Activated CD4-positive, alpha-beta T cell treated with anti-CD3 and anti-CD28 coated beads, Interleukin-2, amount 10 ng/mL, durations not matched to agents 24 days and 14 days (primary cell): ENCODE results near the gene ARHGEF28. TPM values are rescaled to one million over a fixed set of nuclear protein-coding genes. Genes with fewer than 3 reads are reported as not detected.

Experiments
- DNase-seq: peaks from one replicate; pipeline ENCODE4 v3.0.0; 2022
- H3K27ac Mint-ChIP-seq: one replicate; pipeline ENCODE4 v1.8.0; 2022; ENCODE audit warnings: mild to moderate bottlenecking, mixed read lengths
- H3K27me3 Mint-ChIP-seq: one replicate; pipeline ENCODE4 v1.8.0; 2022; ENCODE audit warnings: mixed read lengths
- H3K36me3 Mint-ChIP-seq: one replicate; pipeline ENCODE4 v1.8.0; 2022; ENCODE audit warnings: low read depth, mild to moderate bottlenecking, mixed read lengths
- H3K4me1 Mint-ChIP-seq: one replicate; pipeline ENCODE4 v1.8.0; 2021; ENCODE audit warnings: mixed read lengths
- H3K4me3 Mint-ChIP-seq: one replicate; pipeline ENCODE4 v1.8.0; 2022; ENCODE audit warnings: mild to moderate bottlenecking, moderate library complexity, mixed read lengths
- H3K9me3 Mint-ChIP-seq: one replicate; pipeline ENCODE4 v1.8.0; 2021; ENCODE audit warnings: mixed read lengths
- intact Hi-C: fragments of 100-400 bp; cut with micrococcal nuclease; formaldehyde crosslinking; loops from one replicate; pipeline ENCODE4 v1.15.1; 2023
- total RNA-seq: library from RNA; stranded (reverse); gene quantifications from 2 replicates; pipeline ENCODE4 v1.2.3, GENCODE V29; 2022

The ARHGEF28 gene
- total RNA-seq, 1 donor from 2014 or later, result 0.14 TPM

DNA sequence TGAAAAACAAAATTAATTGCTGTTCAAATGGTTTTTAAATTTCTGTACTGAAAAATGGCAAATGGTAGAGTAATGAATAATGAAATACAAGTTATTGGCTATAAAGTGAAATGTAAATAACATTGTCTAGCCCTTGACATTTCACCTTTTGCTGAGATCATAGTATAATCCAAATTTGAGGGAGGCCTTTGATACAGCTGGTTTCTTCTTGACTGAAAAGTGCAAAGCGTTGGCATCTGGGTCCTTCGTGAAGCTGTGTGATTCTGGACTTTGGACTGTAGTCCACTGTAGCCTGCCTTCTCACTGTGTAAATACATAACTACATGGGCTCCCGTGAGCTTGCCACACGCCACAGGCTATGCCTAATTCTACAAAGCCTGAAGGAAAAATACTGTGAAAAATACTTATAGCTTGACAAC lies 52.3 kb downstream of the ARHGEF28 start:
- intact Hi-C loops, result no loop called here
- no peak overlapping the region for H3K4me3 Mint-ChIP-seq
- no peak overlapping the region for H3K27ac Mint-ChIP-seq
- H3K4me1 Mint-ChIP-seq, result no peaks in the 10 kb centered on the region
- no peaks in the 10 kb centered on the region for H3K9me3 Mint-ChIP-seq
- no peaks in the 10 kb centered on the region for H3K36me3 Mint-ChIP-seq
- H3K27me3 Mint-ChIP-seq, result peaks cover 2% of the 10 kb centered on the region
- DNase-seq, result no peak

DNA sequence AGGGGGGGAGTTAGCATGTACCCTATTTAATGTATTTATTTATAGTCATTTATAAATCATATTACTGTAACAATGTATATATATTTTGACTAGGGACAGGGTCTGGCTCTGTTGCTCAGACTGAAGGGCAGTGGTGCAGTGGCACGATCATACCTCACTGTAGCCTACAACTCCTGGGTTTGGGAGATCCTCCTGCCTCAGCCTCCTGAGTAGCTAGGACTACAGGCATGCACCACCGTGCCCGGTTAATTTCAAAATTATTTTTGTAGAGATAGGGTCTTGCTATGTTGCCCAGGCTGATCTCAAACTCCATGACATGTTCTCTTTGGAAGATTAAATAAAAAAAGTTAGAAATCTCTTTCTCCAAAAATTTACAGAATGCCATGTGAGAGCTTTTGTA lies 52.8 kb downstream of the ARHGEF28 start:
- DNase-seq, result no peak
- no peaks in the 10 kb centered on the region for H3K36me3 Mint-ChIP-seq
- H3K27me3 Mint-ChIP-seq, result peaks cover 2% of the 10 kb centered on the region
- H3K9me3 Mint-ChIP-seq, result no peaks in the 10 kb centered on the region
- intact Hi-C loops, result no loop called here
- no peaks in the 10 kb centered on the region for H3K4me1 Mint-ChIP-seq
- no peak overlapping the region for H3K4me3 Mint-ChIP-seq
- H3K27ac Mint-ChIP-seq, result no peak overlapping the region

DNA sequence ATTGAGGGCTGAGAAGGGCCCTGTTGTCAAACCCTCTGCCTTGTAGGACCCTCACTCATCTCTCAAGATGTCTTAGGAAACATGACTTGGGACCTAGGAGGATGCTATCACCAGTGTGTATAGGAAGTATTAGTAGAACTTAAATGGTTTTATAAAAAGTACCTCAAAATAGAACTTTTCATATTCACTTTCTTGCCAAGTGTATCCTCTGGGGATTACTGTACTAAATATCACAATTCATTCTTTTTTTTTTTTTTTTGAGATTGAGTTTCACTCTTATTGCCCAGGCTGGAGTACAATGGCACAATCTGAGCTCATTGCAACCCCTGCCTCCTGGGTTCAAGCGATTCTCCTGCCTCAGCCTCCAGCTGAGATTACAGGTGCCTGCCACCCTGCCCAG lies 56.2 kb downstream of the ARHGEF28 start:
- Mint-ChIP-seq H3K9me3 (no peaks in the 10 kb centered on the region), H3K4me1 (no peaks in the 10 kb centered on the region), H3K36me3 (no peaks in the 10 kb centered on the region), H3K27ac (no peak overlapping the region), H3K4me3 (no peak overlapping the region), H3K27me3 (peaks cover 4% of the 10 kb centered on the region)
- no peak for DNase-seq
- intact Hi-C loops, result no loop called here

DNA sequence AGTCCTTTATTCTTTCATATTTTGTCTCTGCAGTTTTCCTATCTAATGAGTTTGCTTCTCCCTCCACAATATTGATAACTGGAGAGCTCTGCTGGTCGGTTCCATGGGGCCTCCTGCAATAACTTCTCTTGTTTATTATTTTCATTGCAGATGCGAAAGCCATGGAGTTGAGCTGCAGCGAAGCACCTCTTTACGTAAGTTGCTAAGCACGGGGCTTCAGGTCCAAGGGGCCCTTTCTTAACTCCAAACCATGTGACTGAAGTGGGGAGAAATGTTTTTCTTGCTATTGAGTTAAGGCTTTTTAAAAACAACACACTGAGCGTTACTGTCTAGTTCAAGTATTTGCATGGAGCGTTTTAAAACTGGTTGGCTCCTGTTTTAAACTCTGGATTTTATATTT lies 58.7 kb downstream of the ARHGEF28 start:
- no peak overlapping the region for H3K27ac Mint-ChIP-seq
- peaks cover 5% of the 10 kb centered on the region for H3K27me3 Mint-ChIP-seq
- no peaks in the 10 kb centered on the region for H3K4me1 Mint-ChIP-seq
- intact Hi-C loops, result no loop called here
- no peaks in the 10 kb centered on the region for H3K9me3 Mint-ChIP-seq
- no peak overlapping the region for H3K4me3 Mint-ChIP-seq
- DNase-seq, result no peak
- H3K36me3 Mint-ChIP-seq, result no peaks in the 10 kb centered on the region

DNA sequence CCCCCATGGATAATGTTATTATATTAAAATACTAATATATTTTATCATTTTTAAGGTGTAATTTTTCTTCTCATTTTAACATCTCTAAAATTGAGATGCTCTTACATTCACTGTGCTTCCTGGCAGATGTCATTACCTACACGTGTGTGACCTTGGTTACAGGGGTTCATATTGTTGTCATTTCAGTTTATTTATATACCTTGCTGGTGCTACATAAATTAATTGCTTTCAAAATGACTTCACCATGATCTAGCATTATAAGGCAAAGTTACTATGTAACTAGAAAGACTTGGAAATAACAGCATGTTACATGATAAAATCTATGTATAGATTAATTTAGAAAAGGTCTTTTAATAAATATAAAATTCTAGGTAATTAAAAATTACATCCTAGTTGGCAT lies 60.9 kb downstream of the ARHGEF28 start:
- Mint-ChIP-seq H3K9me3 (no peaks in the 10 kb centered on the region), H3K4me3 (no peak overlapping the region), H3K27ac (no peak overlapping the region), H3K27me3 (peaks cover 5% of the 10 kb centered on the region), H3K36me3 (no peaks in the 10 kb centered on the region), H3K4me1 (no peaks in the 10 kb centered on the region)
- DNase-seq, result no peak
- intact Hi-C loops, result no loop called here

DNA sequence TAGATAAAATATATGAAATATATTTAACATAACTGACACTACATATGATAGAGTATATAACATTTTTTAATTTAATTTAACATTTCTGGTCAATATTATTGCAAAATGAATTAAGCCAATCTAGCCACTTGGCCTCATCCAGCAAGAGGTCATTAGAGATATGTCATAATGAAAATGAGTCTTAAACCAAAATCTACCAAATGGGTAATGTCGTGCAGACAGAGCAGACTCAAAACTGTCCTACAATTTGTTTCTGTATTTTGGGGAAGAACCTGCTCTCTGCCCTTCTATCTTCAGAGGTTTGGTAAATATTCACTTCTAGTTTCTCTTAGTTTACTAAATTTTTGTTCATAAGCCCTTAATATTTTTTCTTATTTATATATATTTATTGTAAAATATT lies 61.4 kb downstream of the ARHGEF28 start:
- intact Hi-C loops, result no loop called here
- DNase-seq, result no peak
- Mint-ChIP-seq H3K4me1 (no peaks in the 10 kb centered on the region), H3K27ac (no peak overlapping the region), H3K4me3 (no peak overlapping the region), H3K9me3 (no peaks in the 10 kb centered on the region), H3K36me3 (no peaks in the 10 kb centered on the region), H3K27me3 (peaks cover 5% of the 10 kb centered on the region)

DNA sequence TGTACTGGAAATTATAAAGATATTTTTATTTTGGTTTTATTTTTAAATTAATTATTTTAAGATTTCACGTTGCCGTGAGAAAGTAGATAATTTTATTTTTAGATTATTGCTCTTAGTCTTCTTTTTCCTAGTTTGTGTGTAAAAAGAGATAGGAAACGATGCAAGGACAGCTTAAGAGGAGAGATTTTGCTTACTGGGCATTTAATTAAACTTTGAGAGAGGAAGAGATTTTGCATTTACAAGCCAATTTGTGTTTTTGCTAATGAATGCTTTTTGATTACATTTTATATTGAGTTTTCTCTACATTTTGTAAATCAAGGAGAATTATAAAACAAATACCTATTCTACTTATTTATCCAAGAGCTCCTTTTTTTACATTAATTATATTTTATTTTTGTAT lies 64.0 kb downstream of the ARHGEF28 start:
- intact Hi-C loops, result no loop called here
- Mint-ChIP-seq H3K27me3 (peaks cover 5% of the 10 kb centered on the region), H3K4me3 (no peak overlapping the region), H3K9me3 (no peaks in the 10 kb centered on the region), H3K27ac (no peak overlapping the region), H3K36me3 (no peaks in the 10 kb centered on the region), H3K4me1 (peaks cover 10% of the 10 kb centered on the region)
- no peak for DNase-seq

DNA sequence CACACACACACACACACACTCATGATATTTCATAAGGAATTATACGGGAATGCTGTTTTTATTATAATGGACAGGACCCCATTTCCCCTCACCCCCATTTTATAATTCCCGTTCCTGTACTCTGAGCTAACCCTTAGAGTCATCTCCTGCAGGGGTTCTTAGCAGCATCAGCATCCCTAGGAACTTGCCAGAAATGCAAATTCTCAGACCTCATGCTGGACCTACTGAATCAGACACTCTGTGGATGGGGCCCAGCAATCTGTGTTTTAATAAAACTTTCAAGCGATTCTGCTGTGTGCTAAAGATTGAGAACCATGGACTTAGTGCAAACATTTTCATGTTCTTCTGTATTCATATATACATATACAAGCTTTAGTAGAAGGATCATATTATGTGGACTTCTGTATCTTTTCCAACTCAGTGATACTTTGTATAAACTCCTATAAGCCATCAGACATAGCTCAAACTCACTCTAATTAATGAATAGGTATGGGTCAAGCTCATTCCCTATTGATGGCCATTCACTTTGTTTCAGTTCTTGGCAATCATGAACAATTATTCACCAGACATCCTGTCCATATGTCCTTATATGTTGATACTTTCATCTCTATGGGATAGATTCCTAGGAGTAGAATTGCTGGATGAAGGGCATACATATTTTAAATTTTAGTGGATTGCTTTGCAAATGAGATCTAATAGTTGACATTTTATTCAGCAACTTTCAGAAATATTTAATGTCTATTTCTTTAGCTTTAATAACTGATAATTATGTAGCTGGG lies 65.5 kb downstream of the ARHGEF28 start:
- Mint-ChIP-seq H3K27ac (no peak overlapping the region), H3K27me3 (peaks cover 5% of the 10 kb centered on the region), H3K4me1 (peaks cover 10% of the 10 kb centered on the region), H3K4me3 (no peak overlapping the region), H3K9me3 (no peaks in the 10 kb centered on the region), H3K36me3 (no peaks in the 10 kb centered on the region)
- intact Hi-C loops, result no loop called here
- no peak for DNase-seq

DNA sequence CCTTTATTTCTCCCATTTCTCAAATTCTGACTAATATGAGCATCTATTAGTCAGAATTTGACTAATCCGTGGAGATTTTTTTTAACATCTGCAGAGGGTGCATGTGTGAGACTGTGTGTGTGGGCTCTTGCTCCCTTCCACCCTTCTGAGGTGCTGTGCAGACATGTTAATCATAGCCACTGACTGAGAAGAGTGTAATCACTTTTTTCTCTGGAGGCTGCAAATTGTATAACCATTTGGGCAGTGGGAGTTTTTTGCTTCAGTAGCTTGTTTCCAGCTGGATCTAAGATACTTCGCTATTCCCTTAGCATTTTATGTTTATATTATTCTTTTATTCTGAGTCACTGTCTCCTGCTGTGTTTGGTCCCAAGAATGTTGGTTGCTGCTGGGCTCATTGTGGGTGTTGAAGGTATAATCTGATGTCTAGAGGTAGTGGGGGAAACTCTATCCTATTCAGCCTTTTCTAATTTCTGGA lies 66.2 kb downstream of the ARHGEF28 start:
- Mint-ChIP-seq H3K4me3 (no peak overlapping the region), H3K4me1 (peaks cover 10% of the 10 kb centered on the region), H3K36me3 (no peaks in the 10 kb centered on the region), H3K27me3 (peaks cover 8% of the 10 kb centered on the region), H3K27ac (no peak overlapping the region), H3K9me3 (no peaks in the 10 kb centered on the region)
- intact Hi-C loops, result no loop called here
- no peak for DNase-seq

DNA sequence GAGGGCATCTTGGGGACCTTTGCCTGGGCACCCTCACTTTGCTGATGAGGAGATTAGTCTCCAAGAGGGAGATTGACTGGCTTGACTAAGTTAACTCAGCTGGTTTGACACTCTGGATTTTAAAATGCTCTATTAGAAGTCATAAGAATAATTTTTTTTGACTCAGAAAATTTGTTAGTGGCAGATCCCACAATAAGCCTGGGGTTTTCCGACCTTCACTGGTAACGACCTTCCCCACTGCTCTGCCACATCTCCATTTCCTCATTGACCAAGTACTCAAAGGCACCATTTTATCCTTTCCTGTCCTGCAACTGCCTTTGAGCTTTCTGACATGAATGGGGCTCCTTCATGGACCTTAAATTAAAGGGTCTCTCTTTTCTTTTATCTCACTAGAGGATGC lies 67.0 kb downstream of the ARHGEF28 start:
- H3K36me3 Mint-ChIP-seq, result no peaks in the 10 kb centered on the region
- no peaks in the 10 kb centered on the region for H3K9me3 Mint-ChIP-seq
- intact Hi-C loops, result no loop called here
- no peak overlapping the region for H3K27ac Mint-ChIP-seq
- DNase-seq, result no peak
- H3K4me3 Mint-ChIP-seq, result no peak overlapping the region
- peaks cover 10% of the 10 kb centered on the region for H3K4me1 Mint-ChIP-seq
- H3K27me3 Mint-ChIP-seq, result peaks cover 8% of the 10 kb centered on the region

DNA sequence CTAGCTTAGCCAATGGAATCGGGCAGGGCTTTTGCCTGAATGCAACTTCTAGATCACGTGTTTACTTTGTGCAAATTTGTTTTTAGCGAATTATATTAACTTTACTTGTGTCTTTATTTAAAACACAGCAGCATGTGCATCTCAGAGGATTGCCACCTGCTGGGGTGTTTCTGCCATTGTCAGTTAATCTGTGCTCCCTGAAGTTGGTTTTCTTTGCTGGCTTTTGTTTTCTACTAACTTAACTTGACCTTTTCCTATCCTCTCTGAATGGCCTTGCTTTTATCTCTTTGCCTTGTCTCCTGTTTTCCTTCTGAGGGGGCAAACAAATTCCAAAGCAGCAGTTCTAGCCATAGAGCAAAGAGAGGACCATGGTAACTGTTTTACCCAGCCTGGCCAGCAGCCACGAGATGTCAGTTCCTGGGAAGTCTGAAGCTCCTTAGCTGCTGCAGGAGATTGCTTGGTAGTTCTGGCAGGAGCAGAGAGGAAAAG lies 67.6 kb downstream of the ARHGEF28 start:
- Mint-ChIP-seq H3K4me1 (peaks cover 10% of the 10 kb centered on the region), H3K9me3 (no peaks in the 10 kb centered on the region), H3K36me3 (no peaks in the 10 kb centered on the region), H3K4me3 (no peak overlapping the region), H3K27me3 (peaks cover 6% of the 10 kb centered on the region), H3K27ac (no peak overlapping the region)
- intact Hi-C loops, result no loop called here
- no peak for DNase-seq

DNA sequence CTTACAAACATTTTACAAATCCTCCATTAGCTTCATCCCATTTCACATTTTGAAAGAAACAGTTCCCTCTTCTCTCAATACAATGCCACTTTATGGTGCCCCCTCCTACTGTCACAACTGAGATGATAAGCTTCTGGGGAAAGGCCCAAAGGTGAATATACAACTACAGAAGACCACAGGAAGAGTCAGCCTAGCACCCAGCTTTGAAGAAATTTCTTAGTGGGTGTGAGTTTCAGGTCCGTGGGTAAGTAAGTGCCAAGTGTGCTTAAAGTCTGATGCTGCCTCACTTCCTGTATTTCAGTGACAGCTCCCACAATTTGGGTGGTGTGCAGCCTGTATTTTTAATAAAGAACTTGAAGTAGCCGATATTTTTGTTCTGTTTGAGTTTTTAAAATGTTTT lies 68.1 kb downstream of the ARHGEF28 start:
- H3K36me3 Mint-ChIP-seq, result no peaks in the 10 kb centered on the region
- H3K4me1 Mint-ChIP-seq, result peaks cover 10% of the 10 kb centered on the region
- H3K27me3 Mint-ChIP-seq, result peaks cover 7% of the 10 kb centered on the region
- H3K27ac Mint-ChIP-seq, result no peak overlapping the region
- H3K4me3 Mint-ChIP-seq, result no peak overlapping the region
- intact Hi-C loops, result no loop called here
- H3K9me3 Mint-ChIP-seq, result no peaks in the 10 kb centered on the region
- DNase-seq, result no peak

DNA sequence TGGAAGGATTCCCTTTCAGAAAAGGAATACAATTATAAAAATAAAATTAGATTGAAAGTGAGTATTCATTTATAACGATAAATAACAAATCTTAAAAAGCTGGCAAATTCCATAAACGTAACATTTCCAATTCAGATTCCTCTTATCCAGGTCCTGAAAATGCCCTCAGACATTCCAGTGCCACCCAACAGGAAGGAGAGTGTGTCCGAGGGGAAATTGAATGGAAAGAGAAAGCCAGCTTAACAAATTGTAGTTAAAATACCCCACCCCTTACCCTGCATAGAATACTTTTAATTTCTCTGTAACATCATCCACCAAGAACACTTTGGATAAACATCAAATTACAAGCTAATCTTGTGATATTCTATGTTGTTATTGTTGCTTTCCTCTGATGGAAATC lies 72.0 kb downstream of the ARHGEF28 start:
- DNase-seq, result no peak
- H3K4me3 Mint-ChIP-seq, result no peak overlapping the region
- no peaks in the 10 kb centered on the region for H3K9me3 Mint-ChIP-seq
- H3K4me1 Mint-ChIP-seq, result peaks cover 10% of the 10 kb centered on the region
- H3K27ac Mint-ChIP-seq, result no peak overlapping the region
- intact Hi-C loops, result no loop called here
- peaks cover 13% of the 10 kb centered on the region for H3K27me3 Mint-ChIP-seq
- H3K36me3 Mint-ChIP-seq, result no peaks in the 10 kb centered on the region

DNA sequence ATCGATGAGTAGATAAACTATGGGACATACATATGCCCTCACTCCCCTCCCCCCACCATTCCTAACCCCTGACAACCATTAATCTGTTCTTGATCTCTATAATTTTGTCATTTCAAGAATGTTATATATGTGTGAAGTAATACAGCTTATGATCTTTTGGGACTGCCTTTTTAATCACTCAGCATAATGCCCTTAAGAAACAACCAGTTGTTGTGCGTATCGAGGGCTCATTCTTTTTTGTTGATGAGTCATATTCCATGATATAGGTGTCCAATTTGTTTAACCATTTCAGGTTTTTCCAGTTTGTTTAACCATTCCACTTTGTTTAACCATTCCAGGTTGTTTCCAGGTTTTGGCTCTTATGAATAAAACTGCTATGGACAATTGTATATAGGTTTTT lies 75.6 kb downstream of the ARHGEF28 start:
- no peak overlapping the region for H3K27ac Mint-ChIP-seq

DNA sequence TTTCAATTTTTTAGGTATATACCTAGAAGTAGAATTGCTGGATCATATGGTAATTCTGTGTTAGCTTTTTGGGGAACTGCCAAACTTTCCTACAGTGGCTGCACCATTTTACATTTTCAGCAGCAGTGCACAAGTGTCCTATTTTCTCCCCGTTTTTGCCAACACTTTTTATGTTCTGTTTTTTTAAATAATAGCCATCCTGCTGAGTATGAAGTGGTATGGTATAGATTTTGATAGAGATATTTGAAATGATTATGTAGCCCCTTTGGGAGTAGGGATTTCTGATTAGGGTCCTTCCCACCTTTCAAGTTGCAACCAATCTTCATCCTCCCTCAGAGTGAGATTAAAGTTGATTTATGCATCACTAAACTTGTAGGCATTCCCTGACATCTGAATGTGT lies 76.5 kb downstream of the ARHGEF28 start:
- no peak for DNase-seq
- intact Hi-C loops, result no loop called here
- Mint-ChIP-seq H3K4me1 (no peaks in the 10 kb centered on the region), H3K36me3 (no peaks in the 10 kb centered on the region), H3K9me3 (no peaks in the 10 kb centered on the region), H3K4me3 (no peak overlapping the region), H3K27me3 (peaks cover 9% of the 10 kb centered on the region), H3K27ac (no peak overlapping the region)

More for the DNA sequence above, 75.6 kb downstream of the ARHGEF28 start:
- Mint-ChIP-seq H3K4me1 (no peaks in the 10 kb centered on the region), H3K27me3 (peaks cover 11% of the 10 kb centered on the region), H3K9me3 (no peaks in the 10 kb centered on the region), H3K36me3 (no peaks in the 10 kb centered on the region), H3K4me3 (no peak overlapping the region)
- DNase-seq, result no peak
- intact Hi-C loops, result no loop called here
